ENCODE results near the gene NECAB2. TPM values are rescaled to one million over a fixed set of nuclear protein-coding genes. Genes with fewer than 3 reads are reported as not detected.

Gene NECAB2
- polyA plus RNA-seq, 1 experiment = 0.20 TPM

DNA sequence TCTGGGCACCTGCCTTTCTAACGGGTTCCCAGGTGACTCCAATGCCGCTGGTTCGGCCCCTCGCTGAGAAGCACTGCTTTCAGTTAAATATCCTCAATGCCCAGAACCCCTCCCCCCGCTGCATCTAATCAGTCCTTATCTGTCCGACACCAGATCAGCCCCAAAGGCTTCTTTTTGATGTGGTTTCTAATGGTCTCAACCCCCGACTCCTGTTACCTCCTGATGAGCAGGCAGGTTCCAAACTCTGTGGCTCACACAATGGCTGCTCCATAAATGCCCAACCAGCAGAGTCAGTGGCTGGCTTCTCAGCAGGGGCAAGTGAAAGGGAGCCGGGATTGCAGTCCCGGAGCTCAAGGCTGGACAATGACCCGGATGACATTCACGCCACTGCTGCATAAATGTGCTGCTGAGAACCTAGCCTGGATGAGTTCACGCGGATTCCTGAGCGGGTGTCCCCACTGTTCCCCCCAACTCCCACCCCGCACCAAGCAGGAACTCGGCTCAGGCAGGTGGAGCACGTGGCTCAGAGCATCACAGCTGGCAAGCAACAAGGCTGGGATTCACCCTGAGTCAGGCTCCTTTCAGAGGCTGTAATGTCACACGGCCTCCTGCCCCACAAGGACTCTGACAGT, 75.6 kb downstream of the NECAB2 start:
- CTCF ChIA-PET = interaction anchor here (0.6 to 2.3 kb wide), 5 partner anchors 20 to 268 kb away, joined by 3 to 8 read pairs (median 4); no protein-coding TSS in a partner anchor
- no peak for DNase-seq (ENCODE audit: low read depth, low spot score)
- POLR2A ChIA-PET = no interaction called here
- Histone ChIP-seq H3K27me3 (ENCODE audit: control insufficient read depth, insufficient read depth, low read length) (peaks cover 61% of the 10 kb centered on the region), H3K4me3 (ENCODE audit: low read depth, low read length) (no peak overlapping the region), H3K9me3 (ENCODE audit: control insufficient read depth, insufficient read depth, low read length) (no peaks in the 10 kb centered on the region; the same call in 1 of the 2 replicates), H3K27ac (ENCODE audit: low read depth, low read length) (no peak overlapping the region)
- TF ChIP-seq, protein P1, sequence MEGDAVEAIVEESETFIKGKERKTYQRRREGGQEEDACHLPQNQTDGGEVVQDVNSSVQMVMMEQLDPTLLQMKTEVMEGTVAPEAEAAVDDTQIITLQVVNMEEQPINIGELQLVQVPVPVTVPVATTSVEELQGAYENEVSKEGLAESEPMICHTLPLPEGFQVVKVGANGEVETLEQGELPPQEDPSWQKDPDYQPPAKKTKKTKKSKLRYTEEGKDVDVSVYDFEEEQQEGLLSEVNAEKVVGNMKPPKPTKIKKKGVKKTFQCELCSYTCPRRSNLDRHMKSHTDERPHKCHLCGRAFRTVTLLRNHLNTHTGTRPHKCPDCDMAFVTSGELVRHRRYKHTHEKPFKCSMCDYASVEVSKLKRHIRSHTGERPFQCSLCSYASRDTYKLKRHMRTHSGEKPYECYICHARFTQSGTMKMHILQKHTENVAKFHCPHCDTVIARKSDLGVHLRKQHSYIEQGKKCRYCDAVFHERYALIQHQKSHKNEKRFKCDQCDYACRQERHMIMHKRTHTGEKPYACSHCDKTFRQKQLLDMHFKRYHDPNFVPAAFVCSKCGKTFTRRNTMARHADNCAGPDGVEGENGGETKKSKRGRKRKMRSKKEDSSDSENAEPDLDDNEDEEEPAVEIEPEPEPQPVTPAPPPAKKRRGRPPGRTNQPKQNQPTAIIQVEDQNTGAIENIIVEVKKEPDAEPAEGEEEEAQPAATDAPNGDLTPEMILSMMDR (IDR thresholded peaks at IDR 0.05; ENCODE audit: low read depth, low read length) = no peak

DNA sequence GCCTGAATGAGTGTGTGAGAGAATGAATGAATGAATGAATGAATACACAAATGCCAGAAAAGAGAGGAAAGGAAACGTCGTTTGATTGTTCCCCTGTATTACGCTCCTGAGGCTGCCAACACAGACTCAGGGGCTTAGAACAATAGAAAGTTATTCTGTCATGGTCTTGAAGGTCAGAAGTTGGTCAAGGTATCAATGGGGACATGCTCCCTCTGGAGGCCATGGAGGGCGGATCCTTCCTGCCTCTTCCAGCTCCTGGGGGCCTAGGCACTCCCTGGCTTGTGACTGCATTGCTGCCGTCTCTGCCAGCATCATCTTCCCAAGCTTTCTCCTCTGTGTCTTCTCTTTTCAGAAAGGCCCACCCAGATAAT, 76.1 kb downstream of the NECAB2 start:
- TF ChIP-seq, protein P1 (IDR thresholded peaks at IDR 0.05; ENCODE audit: low read depth, low read length) = peak; percentile 47
- ChIA-PET CTCF (interaction anchor here (1.1 to 2.3 kb wide), 5 partner anchors 19 to 219 kb away, joined by 3 to 8 read pairs (median 4); no protein-coding TSS in a partner anchor), POLR2A (no interaction called here)
- Histone ChIP-seq H3K27ac (ENCODE audit: low read depth, low read length) (no peak overlapping the region), H3K4me3 (ENCODE audit: low read depth, low read length) (no peak overlapping the region), H3K9me3 (ENCODE audit: control insufficient read depth, insufficient read depth, low read length) (no peaks in the 10 kb centered on the region; the same call in 1 of the 2 replicates), H3K27me3 (ENCODE audit: control insufficient read depth, insufficient read depth, low read length) (peaks cover 56% of the 10 kb centered on the region)
- DNase-seq (ENCODE audit: low read depth, low spot score) = no peak

DNA sequence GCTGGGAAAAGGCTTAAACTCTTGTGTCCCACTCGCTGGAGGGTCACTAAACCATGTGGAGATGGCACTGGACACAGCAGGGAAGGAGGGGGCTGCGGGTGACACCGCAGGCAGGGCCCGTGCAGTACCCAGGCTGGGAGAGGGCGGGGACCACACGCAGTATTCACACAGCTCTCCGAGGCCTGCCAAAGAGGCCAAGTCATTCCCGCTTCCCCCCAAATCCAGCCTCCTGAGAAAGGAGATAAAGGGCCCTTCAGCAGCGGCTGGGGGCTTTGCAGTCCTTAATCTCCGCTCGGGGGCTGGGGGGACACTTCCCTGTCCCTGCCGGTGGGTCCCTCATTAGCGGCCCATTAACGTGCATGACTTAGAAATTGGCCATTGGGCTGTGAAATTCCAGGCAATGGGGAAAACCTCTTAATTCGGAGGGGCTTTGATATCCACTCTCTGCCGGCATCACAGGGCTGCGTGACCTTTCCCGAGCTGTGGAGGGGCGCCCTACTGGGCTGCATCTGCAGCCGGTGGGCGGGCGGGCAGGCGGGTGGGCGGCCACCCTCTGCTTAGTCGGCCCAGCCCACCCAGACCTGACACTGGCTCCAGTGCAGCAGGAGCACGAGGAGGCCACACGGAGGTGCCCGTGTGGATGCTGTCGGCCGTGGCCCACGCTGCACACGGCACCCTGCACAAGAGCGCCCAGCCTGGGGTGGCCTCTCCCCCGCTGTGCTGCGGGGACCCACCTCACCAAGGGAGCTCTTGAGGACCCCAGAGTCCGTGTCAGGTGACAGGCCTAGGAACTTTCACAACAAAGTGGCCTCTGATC, 77.2 kb downstream of the NECAB2 start:
- Histone ChIP-seq H3K27me3 (ENCODE audit: control insufficient read depth, insufficient read depth, low read length) (peaks cover 50% of the 10 kb centered on the region), H3K9me3 (ENCODE audit: control insufficient read depth, insufficient read depth, low read length) (no peaks in the 10 kb centered on the region; the same call in 1 of the 2 replicates), H3K4me3 (ENCODE audit: low read depth, low read length) (no peak overlapping the region), H3K27ac (ENCODE audit: low read depth, low read length) (no peak overlapping the region)
- TF ChIP-seq, protein P1 (IDR thresholded peaks at IDR 0.05; ENCODE audit: low read depth, low read length) = no peak
- ChIA-PET POLR2A (no interaction called here), CTCF (interaction anchor here (1.2 to 1.5 kb wide), 4 partner anchors 18 to 220 kb away, joined by 3 to 8 read pairs (median 4); no protein-coding TSS in a partner anchor)
- DNase-seq (ENCODE audit: low read depth, low spot score) = no peak

DNA sequence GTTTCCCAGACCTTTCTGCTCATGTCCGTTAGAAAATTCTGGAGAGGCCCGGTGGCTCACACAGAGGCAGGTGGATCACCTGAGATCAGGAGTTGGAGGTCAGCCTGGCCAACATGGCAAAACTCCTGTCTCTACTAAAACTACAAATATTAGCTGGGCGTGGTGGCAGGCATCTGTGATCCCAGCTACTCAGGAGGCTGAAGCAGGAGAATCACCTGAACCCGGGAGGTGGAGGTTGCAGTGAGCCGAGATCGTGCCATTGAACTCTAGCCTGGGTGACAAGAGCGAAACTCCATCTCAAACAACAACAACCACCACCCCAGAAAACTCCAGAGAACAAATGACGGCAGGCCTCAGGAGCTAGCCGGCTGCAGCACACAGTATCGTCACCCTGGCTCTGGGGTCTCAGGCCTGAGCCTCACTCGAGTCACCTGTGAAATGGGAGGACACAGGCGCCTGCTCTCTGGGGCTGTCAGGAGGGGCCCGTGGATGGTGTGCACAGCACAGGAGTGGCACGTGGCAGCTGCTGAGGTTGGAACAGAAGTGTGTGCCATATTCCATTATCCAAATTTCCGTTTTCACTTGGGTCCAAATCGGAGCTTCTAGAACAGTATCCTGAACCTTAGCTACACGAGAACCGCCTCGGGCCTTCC, 77.9 kb downstream of the NECAB2 start:
- Histone ChIP-seq H3K27ac (ENCODE audit: low read depth, low read length) (no peak overlapping the region), H3K27me3 (ENCODE audit: control insufficient read depth, insufficient read depth, low read length) (peaks cover 42% of the 10 kb centered on the region), H3K4me3 (ENCODE audit: low read depth, low read length) (no peak overlapping the region), H3K9me3 (ENCODE audit: control insufficient read depth, insufficient read depth, low read length) (no peaks in the 10 kb centered on the region; the same call in 1 of the 2 replicates)
- TF ChIP-seq, protein P1 (IDR thresholded peaks at IDR 0.05; ENCODE audit: low read depth, low read length) = no peak
- DNase-seq (ENCODE audit: low read depth, low spot score) = no peak
- ChIA-PET CTCF (interaction anchor here (0.7 to 1.2 kb wide), 4 partner anchors 14 to 89 kb away, joined by 3 to 5 read pairs (median 4); no protein-coding TSS in a partner anchor), POLR2A (no interaction called here)

Measured in AG04450 (cell line).